HEK293 (cell line): ENCODE data around the gene TTLL12.
A peak's percentile ranks its signal among the peaks of the same experiment; 100 is the strongest.

Experiments used
- CTCF ChIA-PET: fragments of 350-600 bp; formaldehyde crosslinking; extraction: SDS; loops from one replicate; lab custom pipeline; 2021; ENCODE audit warnings: antibody characterized with exemption; lab: Yijun Ruan, JAX
- POLR2A ChIA-PET: fragments of 300-600 bp; formaldehyde crosslinking; extraction: SDS; loops from one replicate; lab custom pipeline; 2020; ENCODE audit warnings: antibody characterized with exemption, inconsistent platforms; lab: Yijun Ruan, JAX
- H3K27ac ChIP-seq: fragments of 200-500 bp; sonication (Bioruptor generic); 2 replicates; pipeline ENCODE4 v1.5.1; 2014; ENCODE audit warnings: low read depth, low read length, control low read depth, inconsistent platforms; ENCODE audit errors: extremely low read depth
- H3K36me3 ChIP-seq, 2 experiments: fragments of 200-500 bp in 1 of 2; sonication (Bioruptor generic) in 1 of 2; 1 replicate in 1 of 2; 2 replicates in 1 of 2; pipeline ENCODE4 v1.5.1; 2014 to 2017; ENCODE audit warnings: inconsistent platforms in 2 of 2, low read length in 2 of 2; ENCODE audit not compliant: control insufficient read depth in 2 of 2, insufficient read depth in 1 of 2
- H3K4me1 ChIP-seq: fragments of 200-500 bp; sonication (Bioruptor generic); 2 replicates; pipeline ENCODE4 v1.5.1; 2014; ENCODE audit warnings: mild to moderate bottlenecking, low read length, inconsistent platforms; ENCODE audit not compliant: control insufficient read depth, insufficient read depth
- H3K4me3 ChIP-seq: 2 replicates; pipeline ENCODE4 v1.5.1; 2011; ENCODE audit warnings: low read depth, mild to moderate bottlenecking, control low read depth, low read length, moderate library complexity
- H3K9me3 ChIP-seq: fragments of 200-500 bp; sonication (Bioruptor generic); 2 replicates; pipeline ENCODE4 v1.5.1; 2014; ENCODE audit warnings: low read depth, low read length, inconsistent platforms; ENCODE audit not compliant: control insufficient read depth, insufficient read depth
- EGR2 ChIP-seq: fragments of 450-650 bp; formaldehyde crosslinking; IDR thresholded peaks from 2 replicates; pipeline ENCODE4 v1.5.1; 2016; ENCODE audit warnings: low read depth, missing biosample characterization, missing genetic modification characterization
- GLIS2 ChIP-seq: fragments of 450-650 bp; formaldehyde crosslinking; IDR thresholded peaks from 2 replicates; pipeline ENCODE4 v1.5.1; 2016; ENCODE audit warnings: missing biosample characterization, missing genetic modification characterization
- HOXA7 ChIP-seq: sonication (generic); formaldehyde crosslinking; IDR thresholded peaks from 2 replicates; pipeline ENCODE4 v1.8.1; 2022; ENCODE audit warnings: missing genetic modification reagents, borderline replicate concordance
- KLF1 ChIP-seq: fragments of 450-650 bp; formaldehyde crosslinking; IDR thresholded peaks from 2 replicates; pipeline ENCODE4 v1.5.1; 2016; ENCODE audit warnings: missing biosample characterization, missing genetic modification characterization
- KLF10 ChIP-seq: fragments of 450-650 bp; IDR thresholded peaks from 2 replicates; pipeline ENCODE4 v1.5.1; 2018; ENCODE audit warnings: missing biosample characterization, mild to moderate bottlenecking, missing genetic modification characterization
- OSR2 ChIP-seq: fragments of 450-650 bp; formaldehyde crosslinking; IDR thresholded peaks from 2 replicates; pipeline ENCODE4 v1.5.1; 2016; ENCODE audit warnings: missing biosample characterization, missing genetic modification characterization
- OVOL3 ChIP-seq: fragments of 450-650 bp; formaldehyde crosslinking; IDR thresholded peaks from 2 replicates; pipeline ENCODE4 v1.5.1; 2016; ENCODE audit warnings: missing biosample characterization, missing genetic modification characterization
- PRDM4 ChIP-seq: fragments of 450-650 bp; formaldehyde crosslinking; IDR thresholded peaks from 2 replicates; pipeline ENCODE4 v1.5.1; 2017; ENCODE audit warnings: missing biosample characterization, missing genetic modification characterization
- REPIN1 ChIP-seq: fragments of 450-650 bp; formaldehyde crosslinking; IDR thresholded peaks from 2 replicates; pipeline ENCODE4 v1.5.1; 2017; ENCODE audit warnings: missing biosample characterization, missing genetic modification characterization, low read depth
- SCRT1 ChIP-seq: fragments of 450-650 bp; formaldehyde crosslinking; IDR thresholded peaks from 2 replicates; pipeline ENCODE4 v1.5.1; 2016; ENCODE audit warnings: missing biosample characterization, missing genetic modification characterization, borderline replicate concordance
- SCRT2 ChIP-seq: fragments of 450-650 bp; formaldehyde crosslinking; IDR thresholded peaks from 2 replicates; pipeline ENCODE4 v1.5.1; 2016; ENCODE audit warnings: missing biosample characterization, missing genetic modification characterization
- YY2 ChIP-seq: fragments of 450-650 bp; formaldehyde crosslinking; IDR thresholded peaks from 2 replicates; pipeline ENCODE4 v1.5.1; 2016; ENCODE audit warnings: missing biosample characterization, missing genetic modification characterization
- ZFHX2 ChIP-seq: fragments of 450-650 bp; formaldehyde crosslinking; conservative IDR thresholded peaks from 2 replicates; pipeline ENCODE4 v1.5.1; 2016; ENCODE audit warnings: missing biosample characterization, missing genetic modification characterization
- ZFP41 ChIP-seq: fragments of 450-650 bp; formaldehyde crosslinking; IDR thresholded peaks from 2 replicates; pipeline ENCODE4 v1.5.1; 2016; ENCODE audit warnings: missing biosample characterization, missing genetic modification characterization, borderline replicate concordance
- ZNF146 ChIP-seq: fragments of 450-650 bp; formaldehyde crosslinking; IDR thresholded peaks from 2 replicates; pipeline ENCODE4 v1.5.1; 2016; ENCODE audit warnings: missing biosample characterization, missing genetic modification characterization
- ZNF184 ChIP-seq: fragments of 450-650 bp; IDR thresholded peaks from 2 replicates; pipeline ENCODE4 v1.5.1; 2018; ENCODE audit warnings: missing biosample characterization, mild to moderate bottlenecking, missing genetic modification characterization
- ZNF23 ChIP-seq: fragments of 450-650 bp; formaldehyde crosslinking; IDR thresholded peaks from 2 replicates; pipeline ENCODE4 v1.5.1; 2016; ENCODE audit warnings: missing biosample characterization, missing genetic modification characterization, borderline replicate concordance
- ZNF248 ChIP-seq: fragments of 450-650 bp; formaldehyde crosslinking; IDR thresholded peaks from 2 replicates; pipeline ENCODE4 v1.5.1; 2017; ENCODE audit warnings: missing biosample characterization, missing genetic modification characterization
- ZNF266 ChIP-seq: fragments of 450-650 bp; formaldehyde crosslinking; IDR thresholded peaks from 2 replicates; pipeline ENCODE4 v1.5.1; 2016; ENCODE audit warnings: missing biosample characterization, missing genetic modification characterization, low read depth
- ZNF311 ChIP-seq: fragments of 450-650 bp; formaldehyde crosslinking; IDR thresholded peaks from 2 replicates; pipeline ENCODE4 v1.5.1; 2017; ENCODE audit warnings: missing biosample characterization, missing genetic modification characterization, borderline replicate concordance
- ZNF354C ChIP-seq: fragments of 450-650 bp; formaldehyde crosslinking; IDR thresholded peaks from 2 replicates; pipeline ENCODE4 v1.5.1; 2016; ENCODE audit warnings: missing biosample characterization, missing genetic modification characterization, low read depth, borderline replicate concordance
- ZNF558 ChIP-seq: fragments of 450-650 bp; formaldehyde crosslinking; IDR thresholded peaks from 2 replicates; pipeline ENCODE4 v1.5.1; 2016; ENCODE audit warnings: missing biosample characterization, missing genetic modification characterization
- ZNF610 ChIP-seq: fragments of 450-650 bp; formaldehyde crosslinking; IDR thresholded peaks from 2 replicates; pipeline ENCODE4 v1.5.1; 2016; ENCODE audit warnings: missing biosample characterization, missing genetic modification characterization, borderline replicate concordance
- ZNF645 ChIP-seq: fragments of 450-650 bp; formaldehyde crosslinking; IDR thresholded peaks from 2 replicates; pipeline ENCODE4; 2016; ENCODE audit warnings: missing biosample characterization, missing genetic modification characterization
- ZNF747 ChIP-seq: fragments of 450-650 bp; formaldehyde crosslinking; IDR thresholded peaks from 2 replicates; pipeline ENCODE4 v1.5.1; 2016; ENCODE audit warnings: missing biosample characterization, missing genetic modification characterization
- ZSCAN30 ChIP-seq: fragments of 450-650 bp; IDR thresholded peaks from 2 replicates; pipeline ENCODE4 v1.5.1; 2018; ENCODE audit warnings: missing biosample characterization, mild to moderate bottlenecking, missing genetic modification characterization, moderate library complexity

Gene TTLL12

GRCh38 chr22:43155789-43156188 lies 31.1 kb downstream of the TTLL12 start:
- POLR2A ChIA-PET = no interaction called here
- TF ChIP-seq SCRT1 (tag by site-specific recombination) = peak; percentile 64; the same call in 1 of the 2 replicates
- TF ChIP-seq ZNF558 (tag by site-specific recombination) = no peak
- TF ChIP-seq ZFHX2 (tag by site-specific recombination) = peak; percentile 49
- TF ChIP-seq EGR2 (tag by site-specific recombination) = peak; percentile 58
- peak; percentile 91 for TF ChIP-seq SCRT2 (tag by site-specific recombination)
- TF ChIP-seq KLF1 = peak; percentile 96
- TF ChIP-seq ZNF354C (tag by site-specific recombination) = no peak
- Histone ChIP-seq H3K4me3 (no peak overlapping the region), H3K4me1 (peaks cover 10% of the 10 kb centered on the region), H3K27ac (no peak overlapping the region), H3K9me3 (no peaks in the 10 kb centered on the region), H3K36me3 (no peaks in the 10 kb centered on the region)
- CTCF ChIA-PET = no interaction called here

GRCh38 chr22:43154887-43155536 lies 31.9 kb downstream of the TTLL12 start:
- no peak overlapping the region for H3K27ac ChIP-seq
- TF ChIP-seq ZNF23 (tag by site-specific recombination) = no peak
- TF ChIP-seq GLIS2 (tag by site-specific recombination) = no peak
- TF ChIP-seq ZNF311 (tag by site-specific recombination) = no peak
- no peak for TF ChIP-seq ZNF146
- no peak for TF ChIP-seq YY2 (tag by site-specific recombination)
- H3K4me3 ChIP-seq = no peak overlapping the region
- CTCF ChIA-PET = no interaction called here
- H3K36me3 ChIP-seq = no peaks in the 10 kb centered on the region
- no peaks in the 10 kb centered on the region for H3K9me3 ChIP-seq
- peaks cover 10% of the 10 kb centered on the region for H3K4me1 ChIP-seq
- POLR2A ChIA-PET = no interaction called here

- Histone ChIP-seq H3K9me3 (no peaks in the 10 kb centered on the region), H3K4me1 (peaks cover 10% of the 10 kb centered on the region), H3K27ac (no peak overlapping the region)
- ChIA-PET CTCF (no interaction called here), POLR2A (no interaction called here)
- no peak for TF ChIP-seq ZNF184 (tag by site-specific recombination)
- TF ChIP-seq SCRT1 (tag by site-specific recombination) = no peak
- TF ChIP-seq ZSCAN30 (tag by site-specific recombination) = no peak
- no peak for TF ChIP-seq ZNF645 (tag by site-specific recombination)
- no peak for TF ChIP-seq ZNF248
- TF ChIP-seq ZNF747 = no peak
- no peak for TF ChIP-seq ZNF610 (tag by site-specific recombination)
- TF ChIP-seq ZNF266 = no peak
- TF ChIP-seq REPIN1 (tag by site-specific recombination) = no peak
- no peak for TF ChIP-seq ZFP41
- TF ChIP-seq PRDM4 (tag by site-specific recombination) = no peak
- no peak for TF ChIP-seq KLF10 (tag by site-specific recombination)
- no peak for TF ChIP-seq OSR2 (tag by site-specific recombination)
- no peak for TF ChIP-seq OVOL3 (tag by site-specific recombination)
- no peak for TF ChIP-seq HOXA7 (CRISPR knock-in tag)
- TF ChIP-seq, all 188 proteins: peak for 0
- Histone ChIP-seq H3K4me3 (no peak overlapping the region), H3K36me3 (no peaks in the 10 kb centered on the region)
Measured at GRCh38 chr22:43153899-43154298, 33.0 kb downstream of the TTLL12 start.
